Uterus (tissue), 4 donors: ENCODE results near the gene C2orf66. TPM values are rescaled to one million over a fixed set of nuclear protein-coding genes. Genes with fewer than 3 reads are reported as not detected.

Experiments
- DNase-seq, 2 donors: peaks; one replicate each; pipeline ENCODE4 v3.0.0-alpha.2; 2019 to 2020
- H3K27ac ChIP-seq, 2 donors: fragments of 200-600 bp; sonication (generic); 1 replicate in 1 of 2; 2 replicates in 1 of 2; pipeline ENCODE4 v1.5.1; 2016 to 2018
- H3K27me3 ChIP-seq, 2 donors: fragments of 200-600 bp; sonication (generic); one replicate each; pipeline ENCODE4 v1.5.1; 2018 to 2019; ENCODE audit warnings: control low read depth in 1 of 2
- H3K36me3 ChIP-seq, 2 donors: fragments of 200-600 bp; sonication (generic); one replicate each; pipeline ENCODE4 v1.5.1; 2019; ENCODE audit warnings: control low read depth in 1 of 2
- H3K4me1 ChIP-seq, 2 donors: fragments of 200-600 bp; sonication (generic); one replicate each; pipeline ENCODE4 v1.5.1; 2018 to 2019; ENCODE audit warnings: control low read depth in 1 of 2
- H3K4me3 ChIP-seq, 2 donors: fragments of 200-600 bp; sonication (generic); 1 replicate in 1 of 2; 2 replicates in 1 of 2; pipeline ENCODE4 v1.5.1; 2018 to 2019; ENCODE audit warnings: mild to moderate bottlenecking in 1 of 2
- H3K9me3 ChIP-seq, 2 donors: fragments of 200-600 bp; sonication (generic); one replicate each; pipeline ENCODE4 v1.5.1; 2019; ENCODE audit warnings: control low read depth in 1 of 2
- POLR2A ChIP-seq, 2 donors: fragments of 450-650 bp; IDR thresholded peaks; one replicate each; pipeline ENCODE4 v1.6.1; 2016; ENCODE audit warnings: antibody characterized with exemption in 2 of 2, mild to moderate bottlenecking in 1 of 2, moderate library complexity in 1 of 2
- intact Hi-C: fragments of 100-400 bp; cut with DNase I; formaldehyde crosslinking; loops from one replicate; pipeline ENCODE4 v1.15.1; 2023; ENCODE audit warnings: low total_unique reads
- total RNA-seq, 4 donors: library from RNA; depleted of rRNA in 3 of 4; stranded (reverse); fragments of >200 nt in 3 of 4; gene quantifications; one replicate each; pipeline versions ENCODE4 v1.1.0 to v1.2.4, GENCODE V29; 2014 to 2023
- TF ChIP-seq, protein P1 (sequence below), 4 experiments: fragments of 200-600 bp in 2 of 4; fragments of 450-650 bp in 2 of 4; sonication (generic) in 2 of 4; IDR thresholded peaks; one replicate each; pipeline ENCODE4 v1.5.1; 2016 to 2019; ENCODE audit warnings: antibody characterized with exemption in 4 of 4, mild to moderate bottlenecking in 2 of 4, moderate library complexity in 1 of 4
- donor health status: DM: yes; HTN: yes; CAD: no.

C2orf66 gene
- total RNA-seq: under 1 TPM in 1 of 4 donors, not detected in 3; 0.21 TPM

DNA sequence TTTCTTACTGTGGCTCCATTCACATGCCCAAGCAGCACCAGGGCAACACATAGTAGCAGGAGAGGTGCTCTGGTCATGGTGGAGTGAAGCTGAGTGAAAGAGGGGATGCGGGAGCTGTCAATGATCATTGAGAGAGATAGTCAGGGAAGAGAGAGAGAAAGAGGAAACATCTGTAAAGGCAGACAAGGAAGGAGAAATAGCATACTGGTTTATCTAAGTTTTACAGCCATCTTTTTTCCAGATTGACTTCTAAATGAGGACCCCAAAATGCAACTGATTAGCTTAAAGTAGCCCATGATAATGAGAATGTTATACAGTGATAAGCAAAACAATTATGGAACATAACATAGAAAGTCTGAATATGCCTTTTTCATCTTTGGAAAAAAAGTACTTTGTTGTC is at the start of gene C2orf66:
Gene C2orf66, minus strand, starts transcription at position 96 of the 400 bp plus-strand sequence. Its CDS starts 19 bp downstream, at position 77.
- intact Hi-C loops: no loop called here
- Histone ChIP-seq H3K36me3 (no peaks in the 10 kb centered on the region), H3K27ac (no peak within 1 kb of the TSS), H3K9me3 (no peaks in the 10 kb centered on the region), H3K4me3 (no peak within 1 kb of the TSS), H3K27me3 (no peaks in the 10 kb centered on the region), H3K4me1 (no peaks in the 10 kb centered on the region)
- no peak for DNase-seq
- TF ChIP-seq, protein P1, sequence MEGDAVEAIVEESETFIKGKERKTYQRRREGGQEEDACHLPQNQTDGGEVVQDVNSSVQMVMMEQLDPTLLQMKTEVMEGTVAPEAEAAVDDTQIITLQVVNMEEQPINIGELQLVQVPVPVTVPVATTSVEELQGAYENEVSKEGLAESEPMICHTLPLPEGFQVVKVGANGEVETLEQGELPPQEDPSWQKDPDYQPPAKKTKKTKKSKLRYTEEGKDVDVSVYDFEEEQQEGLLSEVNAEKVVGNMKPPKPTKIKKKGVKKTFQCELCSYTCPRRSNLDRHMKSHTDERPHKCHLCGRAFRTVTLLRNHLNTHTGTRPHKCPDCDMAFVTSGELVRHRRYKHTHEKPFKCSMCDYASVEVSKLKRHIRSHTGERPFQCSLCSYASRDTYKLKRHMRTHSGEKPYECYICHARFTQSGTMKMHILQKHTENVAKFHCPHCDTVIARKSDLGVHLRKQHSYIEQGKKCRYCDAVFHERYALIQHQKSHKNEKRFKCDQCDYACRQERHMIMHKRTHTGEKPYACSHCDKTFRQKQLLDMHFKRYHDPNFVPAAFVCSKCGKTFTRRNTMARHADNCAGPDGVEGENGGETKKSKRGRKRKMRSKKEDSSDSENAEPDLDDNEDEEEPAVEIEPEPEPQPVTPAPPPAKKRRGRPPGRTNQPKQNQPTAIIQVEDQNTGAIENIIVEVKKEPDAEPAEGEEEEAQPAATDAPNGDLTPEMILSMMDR (IDR thresholded peaks at IDR 0.05): no peak
- TF ChIP-seq POLR2A (IDR thresholded peaks at IDR 0.05): no peak

DNA sequence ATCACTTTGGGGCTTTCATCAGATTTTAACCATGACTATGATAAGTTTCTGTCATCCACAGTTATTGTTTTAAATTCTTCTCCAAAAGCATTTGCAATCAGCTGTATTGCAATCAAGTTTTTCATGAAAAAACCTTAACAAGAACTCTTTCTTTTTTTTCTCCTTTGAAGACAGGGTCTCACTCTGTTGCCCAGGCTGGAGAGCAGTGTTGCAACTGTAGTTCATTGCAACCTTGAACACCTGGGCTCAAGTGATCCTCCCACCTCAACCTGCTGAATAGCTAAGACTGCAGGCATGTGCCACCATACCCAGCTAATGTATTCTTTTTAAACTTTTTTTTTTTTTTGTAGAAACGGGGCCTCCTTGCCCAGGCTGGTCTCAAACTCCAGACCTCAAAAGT is 45.5 kb upstream of the C2orf66 start:
- no peaks in the 10 kb centered on the region for H3K4me1 ChIP-seq
- no peak for DNase-seq
- H3K36me3 ChIP-seq: no peaks in the 10 kb centered on the region
- no peaks in the 10 kb centered on the region for H3K27me3 ChIP-seq
- intact Hi-C loops: no loop called here
- TF ChIP-seq, protein P1 (IDR thresholded peaks at IDR 0.05): no peak
- no peak for TF ChIP-seq POLR2A (IDR thresholded peaks at IDR 0.05)
- H3K9me3 ChIP-seq: no peaks in the 10 kb centered on the region
- no peak overlapping the region for H3K27ac ChIP-seq
- H3K4me3 ChIP-seq: no peak overlapping the region

GRCh38 chr2:196853301-196854087 is 44.3 kb upstream of the C2orf66 start:
- TF ChIP-seq, protein P1 (IDR thresholded peaks at IDR 0.05): no peak
- no peak for TF ChIP-seq POLR2A (IDR thresholded peaks at IDR 0.05)
- intact Hi-C loops: no loop called here

GRCh38 chr2:196851088-196851487 is 41.9 kb upstream of the C2orf66 start:
- no peak for DNase-seq
- Histone ChIP-seq H3K9me3 (no peaks in the 10 kb centered on the region), H3K27me3 (no peaks in the 10 kb centered on the region), H3K4me3 (no peak overlapping the region), H3K36me3 (no peaks in the 10 kb centered on the region), H3K4me1 (no peaks in the 10 kb centered on the region), H3K27ac (no peak overlapping the region)
- TF ChIP-seq, protein P1 (IDR thresholded peaks at IDR 0.05): no peak
- no peak for TF ChIP-seq POLR2A (IDR thresholded peaks at IDR 0.05)
- intact Hi-C loops: no loop called here

More at GRCh38 chr2:196853301-196854087, 44.3 kb upstream of the C2orf66 start:
- no peak for DNase-seq
- Histone ChIP-seq H3K4me1 (no peaks in the 10 kb centered on the region), H3K27ac (no peak overlapping the region), H3K9me3 (no peaks in the 10 kb centered on the region), H3K27me3 (no peaks in the 10 kb centered on the region), H3K4me3 (no peak overlapping the region), H3K36me3 (no peaks in the 10 kb centered on the region)

- Histone ChIP-seq H3K4me1 (no peaks in the 10 kb centered on the region), H3K4me3 (no peak overlapping the region), H3K36me3 (no peaks in the 10 kb centered on the region), H3K27me3 (no peaks in the 10 kb centered on the region), H3K9me3 (no peaks in the 10 kb centered on the region), H3K27ac (no peak overlapping the region)
- no peak for DNase-seq
- intact Hi-C loops: no loop called here
- TF ChIP-seq, protein P1 (IDR thresholded peaks at IDR 0.05): no peak
- TF ChIP-seq POLR2A (IDR thresholded peaks at IDR 0.05): no peak
These were observed 40.7 kb upstream of the C2orf66 start for GRCh38 chr2:196849895-196850294.
